GM18858 (cell line): Measurements from ENCODE around the gene TACSTD2.
"Not testable (repeated sequence)": the region's sequence is repeated elsewhere in the genome, so short reads cannot be mapped to it uniquely, and the experiment has no call there.

Experiments
- ATAC-seq: cut with Tn5 transposase; IDR thresholded peaks from one replicate; pipeline ENCODE4 v1.9.1; 2021; ENCODE audit not compliant: unreplicated experiment

Gene TACSTD2

GRCh38 chr1:58576727-58577653, at the start of gene TACSTD2:
TACSTD2 (minus strand) TSS chr1:58577252; CDS start chr1:58577156, 96 bp downstream.
- ATAC-seq: no peak

- ATAC-seq: no peak
Measured at GRCh38 chr1:58626293-58626692, 49.2 kb upstream of the TACSTD2 start.

GRCh38 chr1:58623259-58623658, 46.2 kb upstream of the TACSTD2 start:
- ATAC-seq: not testable (repeated sequence)

GRCh38 chr1:58622571-58622970, 45.5 kb upstream of the TACSTD2 start:
- ATAC-seq: no peak

GRCh38 chr1:58621391-58621790, 44.3 kb upstream of the TACSTD2 start:
- no peak for ATAC-seq

GRCh38 chr1:58620926-58621325, 43.9 kb upstream of the TACSTD2 start:
- ATAC-seq: no peak

GRCh38 chr1:58620259-58620658, 43.2 kb upstream of the TACSTD2 start:
- ATAC-seq: no peak

GRCh38 chr1:58619286-58620054, 42.4 kb upstream of the TACSTD2 start:
- no peak for ATAC-seq

- ATAC-seq: no peak
Measured at GRCh38 chr1:58618303-58618702, 41.3 kb upstream of the TACSTD2 start.

GRCh38 chr1:58611861-58612385, 34.9 kb upstream of the TACSTD2 start:
- ATAC-seq: no peak

- ATAC-seq: no peak
Measured at GRCh38 chr1:58608945-58609344, 31.9 kb upstream of the TACSTD2 start.

GRCh38 chr1:58608297-58608696, 31.2 kb upstream of the TACSTD2 start:
- no peak for ATAC-seq

- ATAC-seq: no peak
Measured at GRCh38 chr1:58607391-58607790, 30.3 kb upstream of the TACSTD2 start.

GRCh38 chr1:58601921-58602320, 24.9 kb upstream of the TACSTD2 start:
- not testable (repeated sequence) for ATAC-seq

GRCh38 chr1:58597996-58598395, 20.9 kb upstream of the TACSTD2 start:
- ATAC-seq: no peak

GRCh38 chr1:58597076-58597475, 20.0 kb upstream of the TACSTD2 start:
- ATAC-seq: no peak

- no peak for ATAC-seq
Measured at GRCh38 chr1:58596631-58597052, 19.6 kb upstream of the TACSTD2 start.

- no peak for ATAC-seq
Measured at GRCh38 chr1:58594546-58594945, 17.5 kb upstream of the TACSTD2 start.

- no peak for ATAC-seq
Measured at GRCh38 chr1:58592522-58593134, 15.6 kb upstream of the TACSTD2 start.

- no peak for ATAC-seq
Measured at GRCh38 chr1:58591806-58592205, 14.8 kb upstream of the TACSTD2 start.

- no peak for ATAC-seq
Measured at GRCh38 chr1:58590019-58590418, 13.0 kb upstream of the TACSTD2 start.
